Measurements from ENCODE around the gene JAG1. TPM values are rescaled to one million over a fixed set of nuclear protein-coding genes. Genes with fewer than 3 reads are reported as not detected.

JAG1 gene
- total and polyA plus RNA-seq, 2 experiments from 2014 or later = 1.2 to 8.4 TPM

- Histone ChIP-seq H3K27ac (no peak overlapping the region), H3K4me2 (ENCODE audit: unreplicated experiment) (no peak overlapping the region), H3K79me2 (ENCODE audit: insufficient read depth) (no peaks in the 10 kb centered on the region), H3K36me3 (ENCODE audit: low read depth) (no peaks in the 10 kb centered on the region), H3K9me2 (ENCODE audit: insufficient read depth) (no peaks in the 10 kb centered on the region), H3K4me3 (no peak overlapping the region), H3K4me1 (ENCODE audit: insufficient read depth) (peaks cover 8% of the 10 kb centered on the region), H4K20me1 (ENCODE audit: insufficient read depth) (no peaks in the 10 kb centered on the region), H3K9me3 (ENCODE audit: low read depth) (no peaks in the 10 kb centered on the region), H2AFZ (no peak overlapping the region), H3K9ac (no peak overlapping the region), H3F3A (ENCODE audit: insufficient read depth) (no peaks in the 10 kb centered on the region), H3K27me3 (replicated peaks; ENCODE audit: insufficient read depth) (no peaks in the 10 kb centered on the region)
- in situ Hi-C loops (cut with MboI) = loop anchor here (25.0 kb wide), 1 partner anchor 883 kb away; no protein-coding TSS in a partner anchor
- 90% methylated on average over 7 of the region's 7 CpGs for whole genome bisulfite sequencing, 2 experiments (ENCODE audit: low coverage in 1 of 2, low lambda C conversion rate in 2 of 2, missing lambda C conversion rate in 2 of 2)
- TF ChIP-seq EZH2 (IDR thresholded peaks at IDR 0.05; ENCODE audit: insufficient read depth, poor library complexity, severe bottlenecking) = no peak
- no peak for TF ChIP-seq EZH2phosphoT487 (IDR thresholded peaks at IDR 0.05; ENCODE audit: insufficient read depth, low read depth)
- DNase-seq = no peak
These were observed 19.2 kb downstream of the JAG1 start for GRCh38 chr20:10654630-10655029.

- peak; percentile 19 for DNase-seq
- Histone ChIP-seq H3K27me3 (replicated peaks; ENCODE audit: insufficient read depth) (no peaks in the 10 kb centered on the region), H4K20me1 (ENCODE audit: insufficient read depth) (no peaks in the 10 kb centered on the region), H2AFZ (no peak overlapping the region), H3K4me1 (ENCODE audit: insufficient read depth) (peaks cover 9% of the 10 kb centered on the region), H3K4me2 (ENCODE audit: unreplicated experiment) (peak overlapping the region; percentile 26), H3F3A (ENCODE audit: insufficient read depth) (no peaks in the 10 kb centered on the region), H3K9ac (no peak overlapping the region), H3K4me3 (no peak overlapping the region), H3K27ac (peak overlapping the region; percentile 8; the same call in 1 of the 2 replicates), H3K36me3 (ENCODE audit: low read depth) (no peaks in the 10 kb centered on the region), H3K9me2 (ENCODE audit: insufficient read depth) (no peaks in the 10 kb centered on the region), H3K9me3 (ENCODE audit: low read depth) (no peaks in the 10 kb centered on the region), H3K79me2 (ENCODE audit: insufficient read depth) (no peaks in the 10 kb centered on the region)
- in situ Hi-C loops (cut with MboI) = loop anchor here (25.0 kb wide), 1 partner anchor 883 kb away; no protein-coding TSS in a partner anchor
- TF ChIP-seq EZH2 (IDR thresholded peaks at IDR 0.05; ENCODE audit: insufficient read depth, poor library complexity, severe bottlenecking) (no peak), EZH2phosphoT487 (IDR thresholded peaks at IDR 0.05; ENCODE audit: insufficient read depth, low read depth) (no peak)
These were observed 19.6 kb downstream of the JAG1 start for GRCh38 chr20:10654250-10654610.

GRCh38 chr20:10653599-10654249 is 20.1 kb downstream of the JAG1 start:
- H3K79me2 ChIP-seq (ENCODE audit: insufficient read depth) = no peaks in the 10 kb centered on the region
- DNase-seq = peak; percentile 72
- peak overlapping the region; percentile 8; the same call in 1 of the 2 replicates for H3K27ac ChIP-seq
- TF ChIP-seq EZH2 (IDR thresholded peaks at IDR 0.05; ENCODE audit: insufficient read depth, poor library complexity, severe bottlenecking) (no peak), EZH2phosphoT487 (IDR thresholded peaks at IDR 0.05; ENCODE audit: insufficient read depth, low read depth) (no peak)
- peak overlapping the region; percentile 26 for H3K4me2 ChIP-seq (ENCODE audit: unreplicated experiment)
- in situ Hi-C loops (cut with MboI) = loop anchor here (25.0 kb wide), 1 partner anchor 884 kb away; no protein-coding TSS in a partner anchor
- H3K4me3 ChIP-seq = no peak overlapping the region
- no peaks in the 10 kb centered on the region for H3K27me3 ChIP-seq (replicated peaks; ENCODE audit: insufficient read depth)
- H3F3A ChIP-seq (ENCODE audit: insufficient read depth) = no peaks in the 10 kb centered on the region
- no peaks in the 10 kb centered on the region for H3K9me3 ChIP-seq (ENCODE audit: low read depth)
- H3K4me1 ChIP-seq (ENCODE audit: insufficient read depth) = peaks cover 13% of the 10 kb centered on the region
- no peak overlapping the region for H2AFZ ChIP-seq
- H3K36me3 ChIP-seq (ENCODE audit: low read depth) = no peaks in the 10 kb centered on the region
- WGBS, 2 experiments (ENCODE audit: low coverage in 1 of 2, low lambda C conversion rate in 2 of 2, missing lambda C conversion rate in 2 of 2) = 47% methylated on average over 10 to 13 of the region's 13 CpGs
- H3K9me2 ChIP-seq (ENCODE audit: insufficient read depth) = no peaks in the 10 kb centered on the region
- H4K20me1 ChIP-seq (ENCODE audit: insufficient read depth) = no peaks in the 10 kb centered on the region
- no peak overlapping the region for H3K9ac ChIP-seq

GRCh38 chr20:10652660-10653261 is 21.0 kb downstream of the JAG1 start:
- DNase-seq = no peak
- H3K4me3 ChIP-seq = no peak overlapping the region

More at GRCh38 chr20:10652660-10653261, 21.0 kb downstream of the JAG1 start:
- no peak overlapping the region for H3K9ac ChIP-seq
- TF ChIP-seq EZH2 (IDR thresholded peaks at IDR 0.05; ENCODE audit: insufficient read depth, poor library complexity, severe bottlenecking) (no peak), EZH2phosphoT487 (IDR thresholded peaks at IDR 0.05; ENCODE audit: insufficient read depth, low read depth) (no peak)
- H3K27me3 ChIP-seq (replicated peaks; ENCODE audit: insufficient read depth) = no peaks in the 10 kb centered on the region
- no peaks in the 10 kb centered on the region for H3K79me2 ChIP-seq (ENCODE audit: insufficient read depth)
- no peaks in the 10 kb centered on the region for H4K20me1 ChIP-seq (ENCODE audit: insufficient read depth)
- H3K36me3 ChIP-seq (ENCODE audit: low read depth) = no peaks in the 10 kb centered on the region
- no peaks in the 10 kb centered on the region for H3F3A ChIP-seq (ENCODE audit: insufficient read depth)
- in situ Hi-C loops (cut with MboI) = loop anchor here (25.0 kb wide), 1 partner anchor 885 kb away; no protein-coding TSS in a partner anchor
- 84 to 88% methylated on average over 9 of the region's 9 CpGs for WGBS, 2 experiments (ENCODE audit: low coverage in 1 of 2, low lambda C conversion rate in 2 of 2, missing lambda C conversion rate in 2 of 2)
- H2AFZ ChIP-seq = no peak overlapping the region
- H3K9me2 ChIP-seq (ENCODE audit: insufficient read depth) = no peaks in the 10 kb centered on the region
- H3K4me2 ChIP-seq (ENCODE audit: unreplicated experiment) = no peak overlapping the region
- no peaks in the 10 kb centered on the region for H3K9me3 ChIP-seq (ENCODE audit: low read depth)
- H3K4me1 ChIP-seq (ENCODE audit: insufficient read depth) = peaks cover 13% of the 10 kb centered on the region
- no peak overlapping the region for H3K27ac ChIP-seq

Measured in GM23248 (cell line).